GM19025 (cell line): ENCODE data around the gene TNN.

Experiments used
- ATAC-seq: cut with Tn5 transposase; IDR thresholded peaks from one replicate; pipeline ENCODE4 v1.9.1; 2021; ENCODE audit warnings: mild to moderate bottlenecking, low read depth, moderate library complexity; ENCODE audit not compliant: unreplicated experiment

TNN gene

GRCh38 chr1:175169286-175170018 is 101.8 kb downstream of the TNN start:
- no peak for ATAC-seq

- no peak for ATAC-seq
Measured at GRCh38 chr1:175171036-175171913, 103.6 kb downstream of the TNN start.

GRCh38 chr1:175172503-175172902 is 104.9 kb downstream of the TNN start:
- ATAC-seq = no peak

- no peak for ATAC-seq
Measured at GRCh38 chr1:175173531-175173930, 105.9 kb downstream of the TNN start.

- peak; percentile 73 for ATAC-seq
Measured at GRCh38 chr1:175174309-175175102, 106.9 kb downstream of the TNN start.

- no peak for ATAC-seq
Measured at GRCh38 chr1:175176246-175176645, 108.6 kb downstream of the TNN start.

GRCh38 chr1:175178056-175178455 is 110.4 kb downstream of the TNN start:
- no peak for ATAC-seq

- no peak for ATAC-seq
Measured at GRCh38 chr1:175178456-175178855, 110.8 kb downstream of the TNN start.

- ATAC-seq = no peak
Measured at GRCh38 chr1:175179837-175180590, 112.4 kb downstream of the TNN start.

GRCh38 chr1:175182201-175182746 is 114.6 kb downstream of the TNN start:
- no peak for ATAC-seq

GRCh38 chr1:175183586-175183985 is 116.0 kb downstream of the TNN start:
- no peak for ATAC-seq

- no peak for ATAC-seq
Measured at GRCh38 chr1:175185903-175186302, 118.3 kb downstream of the TNN start.

GRCh38 chr1:175186433-175187160 is 119.0 kb downstream of the TNN start:
- ATAC-seq = no peak

GRCh38 chr1:175188936-175189335 is 121.3 kb downstream of the TNN start:
- ATAC-seq = peak; percentile 50

GRCh38 chr1:175191659-175192058 is 124.0 kb downstream of the TNN start:
- ATAC-seq = no peak

GRCh38 chr1:175192111-175192629 is 124.5 kb downstream of the TNN start:
- ATAC-seq = no peak

GRCh38 chr1:175192630-175193526 is 125.2 kb downstream of the TNN start, which contains the start of gene KIAA0040:
KIAA0040 (minus strand) TSS chr1:175192776; CDS start chr1:175161013, 31,763 bp downstream.
- peak; percentile 55 for ATAC-seq

- no peak for ATAC-seq
Measured at GRCh38 chr1:175193527-175193910, 125.9 kb downstream of the TNN start.
